NCI-H128 (cell line): ENCODE measurements around the gene OR2M7.
"Not testable (repeated sequence)": the region's sequence is repeated elsewhere in the genome, so short reads cannot be mapped to it uniquely, and the experiment has no call there.

ENCODE experiments used
- DNase-seq: peaks from one replicate; lab custom pipeline; 2025; ENCODE audit not compliant: unreplicated experiment; lab: John Stamatoyannopoulos, UW

OR2M7 gene, protein sequence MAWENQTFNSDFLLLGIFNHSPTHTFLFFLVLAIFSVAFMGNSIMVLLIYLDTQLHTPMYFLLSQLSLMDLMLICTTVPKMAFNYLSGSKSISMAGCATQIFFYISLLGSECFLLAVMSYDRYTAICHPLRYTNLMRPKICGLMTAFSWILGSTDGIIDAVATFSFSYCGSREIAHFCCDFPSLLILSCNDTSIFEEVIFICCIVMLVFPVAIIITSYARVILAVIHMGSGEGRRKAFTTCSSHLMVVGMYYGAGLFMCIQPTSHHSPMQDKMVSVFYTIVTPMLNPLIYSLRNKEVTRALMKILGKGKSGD

GRCh38 chr1:248324468-248324867 lies at the start of gene OR2M7:
OR2M7 (minus strand) TSS chr1:248324568; CDS start chr1:248324568, 0 bp downstream.
- DNase-seq, result no peak

DNA sequence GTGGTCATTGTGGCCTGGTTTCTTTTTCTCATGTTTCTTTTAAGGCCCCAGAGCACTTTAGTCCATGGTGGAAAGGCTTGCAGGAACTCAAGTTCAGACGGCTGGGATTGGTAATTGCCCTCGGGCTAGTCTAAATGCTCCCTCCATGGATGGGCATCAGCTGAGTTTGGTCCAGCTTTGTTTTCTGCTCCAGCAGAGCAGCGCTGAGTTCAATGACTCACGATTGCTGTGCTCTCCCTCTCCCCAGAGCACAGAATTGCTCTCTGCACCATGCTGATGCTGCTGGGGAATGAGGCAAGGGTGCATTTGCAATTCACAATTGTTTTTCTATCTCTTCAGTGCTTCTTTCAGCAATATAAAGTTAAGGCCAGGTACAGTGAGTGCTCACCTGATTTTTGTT lies 49.4 kb upstream of the OR2M7 start:
- no peak for DNase-seq

- no peak for DNase-seq
Measured at GRCh38 chr1:248372394-248372793, 48.0 kb upstream of the OR2M7 start.

DNA sequence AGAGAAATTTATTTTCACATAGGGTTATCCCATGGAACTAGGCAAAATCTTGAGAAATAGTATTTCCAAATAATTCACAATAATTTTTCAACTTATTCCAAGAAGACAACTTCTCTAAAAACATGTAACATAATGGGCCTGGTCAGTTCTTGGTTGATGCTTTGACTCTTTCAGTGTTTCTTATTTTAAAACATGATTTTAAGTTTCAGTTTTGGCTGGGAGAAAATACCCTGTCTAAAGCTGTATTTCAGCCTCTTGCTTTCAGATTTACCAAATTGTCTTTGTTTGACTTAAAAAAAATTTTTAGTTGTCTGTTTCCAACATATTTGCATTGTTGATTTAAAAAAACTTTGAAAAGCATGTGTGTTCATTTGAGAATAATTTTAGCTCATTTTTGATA lies 42.2 kb upstream of the OR2M7 start:
- no peak for DNase-seq

DNA sequence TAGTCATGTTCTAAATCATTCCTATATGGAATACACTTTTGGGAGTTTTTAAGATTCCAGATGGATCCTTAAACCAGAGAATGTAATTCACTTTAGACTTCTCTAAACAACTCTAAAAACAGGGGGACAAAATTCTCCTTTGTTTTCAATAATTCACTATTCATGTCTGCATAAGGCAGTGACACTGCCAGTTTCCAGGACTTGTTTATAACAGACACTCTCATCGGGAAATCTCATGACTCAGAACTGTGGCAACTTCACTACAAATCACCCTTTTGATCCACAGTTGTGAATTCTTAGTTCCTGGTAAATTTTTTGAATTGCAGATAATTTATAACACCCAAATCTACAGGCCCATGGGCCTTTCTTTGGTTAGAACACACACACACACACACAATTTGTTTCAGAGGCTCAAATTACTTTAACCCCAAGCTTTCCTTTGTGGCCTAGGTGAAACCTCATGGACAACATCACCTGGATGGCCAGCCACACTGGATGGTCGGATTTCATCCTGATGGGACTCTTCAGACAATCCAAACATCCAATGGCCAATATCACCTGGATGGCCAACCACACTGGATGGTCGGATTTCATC lies 36.9 kb upstream of the OR2M7 start, which contains the start of gene OR2T4:
TSS of gene OR2T4 (plus strand) at position 545 of the 595 bp plus-strand sequence. CDS start at position 545, 0 bp downstream.
- DNase-seq, result no peak

DNA sequence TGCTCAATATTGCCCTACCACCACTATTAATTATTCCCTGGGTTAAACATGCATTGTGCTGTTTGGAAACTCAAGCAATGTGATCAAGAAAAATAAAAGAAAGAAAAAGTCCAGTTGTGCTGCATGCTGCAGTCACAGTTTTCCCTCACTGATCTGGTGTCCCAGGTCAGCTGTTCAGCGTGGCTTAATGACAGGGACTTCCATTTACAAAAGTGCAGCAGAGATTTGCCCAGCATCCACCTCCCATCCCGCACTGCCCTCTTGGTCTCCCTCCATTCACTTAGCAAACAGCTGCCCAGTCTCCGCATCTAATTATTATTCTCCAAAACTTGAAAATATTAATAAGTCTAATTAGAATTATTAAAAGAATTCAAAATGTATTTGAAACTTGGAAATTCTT lies 35.0 kb upstream of the OR2M7 start:
- no peak for DNase-seq

GRCh38 chr1:248348475-248348874 lies 24.1 kb upstream of the OR2M7 start, which contains the start of gene OR14C36:
OR14C36 (plus strand) TSS chr1:248348775; CDS start chr1:248348775, 0 bp downstream.
- no peak for DNase-seq

DNA sequence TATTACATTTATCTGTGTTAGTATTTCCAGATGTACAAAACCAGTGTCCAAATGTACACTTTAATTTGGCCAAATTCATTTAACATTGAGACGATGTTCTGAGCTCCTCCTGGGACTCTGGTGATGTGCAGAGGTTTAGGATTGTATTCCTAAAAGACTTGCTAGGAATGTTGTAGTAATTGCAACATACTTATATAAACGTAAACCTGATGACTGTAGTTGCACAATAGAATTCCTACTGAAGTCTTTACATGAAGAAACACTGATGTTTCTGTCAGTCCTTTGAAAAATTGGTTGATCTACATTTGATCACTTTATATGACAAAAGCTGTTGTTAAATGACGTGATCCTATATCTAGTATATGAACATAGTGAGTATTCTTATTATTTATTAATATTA lies 19.1 kb upstream of the OR2M7 start:
- no peak for DNase-seq

- no peak for DNase-seq
Measured at GRCh38 chr1:248316796-248317195, 7.6 kb downstream of the OR2M7 start.

- not testable (repeated sequence) for DNase-seq
Measured at GRCh38 chr1:248306740-248307139, 17.6 kb downstream of the OR2M7 start.

DNA sequence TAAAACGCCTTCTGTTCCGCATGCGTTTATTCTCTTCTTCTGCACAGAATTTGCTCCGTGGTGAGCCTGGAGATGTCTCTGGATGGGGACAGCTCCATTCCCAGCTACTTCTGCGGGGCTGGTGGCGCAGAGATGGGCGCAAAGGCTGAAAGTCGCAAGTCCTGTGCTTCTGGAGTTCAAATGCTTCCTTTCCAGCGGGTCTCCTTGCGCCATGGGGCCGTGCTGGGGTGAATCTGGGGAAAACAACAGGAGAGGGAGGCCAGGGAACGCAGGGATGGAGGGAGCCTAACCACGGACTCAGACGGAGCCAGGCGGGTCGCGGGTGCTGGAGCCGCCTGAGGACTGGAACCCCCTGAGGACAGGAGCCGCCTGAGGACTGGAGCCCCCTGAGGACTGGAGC lies 18.3 kb downstream of the OR2M7 start:
- no peak for DNase-seq

DNA sequence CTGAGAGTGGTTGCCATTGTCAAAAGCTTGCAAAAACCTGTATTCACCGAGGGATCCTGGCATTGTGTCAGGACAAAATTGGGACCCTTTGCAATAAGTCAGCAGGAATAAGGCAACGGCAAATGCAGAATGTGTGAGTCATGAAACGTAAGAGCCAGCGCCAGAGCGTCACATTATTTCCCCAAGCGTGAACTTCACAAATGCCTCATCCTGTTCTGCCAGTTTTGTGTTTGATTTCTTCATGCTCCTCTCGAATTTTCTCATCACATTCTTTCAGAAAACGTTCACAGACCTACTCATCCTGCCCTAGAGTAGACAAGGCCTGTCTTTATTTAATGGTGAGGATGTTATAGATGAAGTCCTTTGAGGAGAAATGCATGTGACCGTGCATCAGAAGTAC lies 18.7 kb downstream of the OR2M7 start:
- DNase-seq, result not testable (repeated sequence)

GRCh38 chr1:248303324-248303723 lies 21.0 kb downstream of the OR2M7 start, which contains the start of gene OR2T12:
OR2T12 (minus strand) TSS chr1:248303424; CDS start chr1:248295578, 7,846 bp downstream.
- no peak for DNase-seq

DNA sequence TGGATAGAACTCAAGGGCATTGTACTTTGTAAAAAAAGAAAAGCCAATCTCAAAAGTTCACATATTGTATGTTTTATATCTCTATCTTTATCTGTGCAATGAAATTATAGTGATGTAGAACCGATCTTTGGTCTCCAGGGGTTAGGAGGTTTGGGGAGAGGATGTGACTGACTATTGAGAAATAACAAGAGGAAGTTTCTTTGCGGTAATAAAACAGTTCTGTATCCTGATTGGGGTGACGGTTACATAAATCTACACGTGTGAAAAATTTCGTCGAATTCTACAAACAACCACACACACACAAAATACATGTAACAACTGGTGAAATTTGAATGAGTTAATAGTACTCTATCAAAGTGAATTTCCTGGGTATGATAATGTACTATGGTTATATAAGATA lies 36.0 kb downstream of the OR2M7 start:
- no peak for DNase-seq

DNA sequence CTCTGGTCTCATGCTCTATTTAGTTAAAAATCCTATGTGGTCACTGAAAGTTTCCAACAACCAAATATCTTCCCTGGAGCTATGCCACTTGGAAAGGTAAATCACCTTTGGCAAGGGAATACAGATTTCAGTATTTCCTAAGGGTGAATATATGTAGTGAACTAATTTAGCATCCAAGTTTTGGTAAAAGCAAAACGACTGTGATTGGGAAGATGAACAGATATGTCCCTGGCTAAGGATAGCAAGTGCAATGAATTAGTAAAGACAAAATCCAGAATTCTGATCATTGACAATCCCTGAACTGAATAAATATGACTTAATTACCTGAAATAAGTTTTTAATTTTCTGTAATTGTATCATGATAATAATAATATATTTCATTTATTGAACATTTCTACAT lies 46.5 kb downstream of the OR2M7 start, which contains the start of gene OR2T33:
TSS of gene OR2T33 (minus strand) at position 101 of the 400 bp plus-strand sequence. CDS start 4,162 bp downstream, outside the sequence.
- DNase-seq, result no peak
